Measurements from ENCODE around the gene DEPDC4. TPM values are rescaled to one million over a fixed set of nuclear protein-coding genes. Genes with fewer than 3 reads are reported as not detected.
"Not testable (repeated sequence)": the region's sequence is repeated elsewhere in the genome, so short reads cannot be mapped to it uniquely, and the experiment has no call there.

DEPDC4 gene
- total and polyA plus RNA-seq, 4 experiments from 2014 or later: 0.38 to 1.4 (median 0.95) TPM; not detected in 1

DNA sequence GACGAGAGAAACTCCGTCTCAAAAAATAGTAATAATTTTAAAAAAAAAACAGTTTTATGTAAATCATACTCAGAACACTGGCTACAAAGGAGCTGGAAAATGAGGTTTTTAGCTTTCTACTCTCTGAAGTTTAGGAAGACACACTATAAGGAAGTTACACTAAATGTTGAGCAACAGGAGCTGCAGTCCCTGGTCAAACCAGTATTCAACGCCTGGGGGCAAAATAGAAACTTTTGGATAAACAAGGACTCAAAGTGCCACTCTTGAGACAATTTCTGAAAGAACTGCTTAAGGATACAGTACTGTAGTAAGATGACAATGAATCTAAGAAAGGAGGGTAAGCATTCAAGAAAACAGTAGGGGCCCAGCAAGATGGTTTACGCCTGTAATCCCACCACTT is 37.0 kb downstream of the DEPDC4 start:
- H3K9me3 Mint-ChIP-seq: peaks cover 0 to 1% (median 0%) of the 10 kb centered on the region in 8 donors
- no peak overlapping the region for H3K4me3 Mint-ChIP-seq
- DNase-seq: no peak
- intact Hi-C loops (cut with micrococcal nuclease): no loop called here
- ChIA-PET CTCF (ENCODE audit: partially characterized antibody) (interaction anchor here (0.7 to 1.9 kb wide), 5 partner anchors 19 to 513 kb away, joined by 3 to 6 read pairs (median 3); no protein-coding TSS in a partner anchor), POLR2A (ENCODE audit: partially characterized antibody) (interaction anchor here (0.7 kb wide), 1 partner anchor 147 kb away, joined by 3 read pairs; no protein-coding TSS in a partner anchor)
- no peak overlapping the region for H3K27ac ChIP-seq (ENCODE audit: low read depth, low read length)
- peak overlapping the region in 2 of 7 donors; percentile 4 to 44 for H3K27ac Mint-ChIP-seq
- H3K4me3 ChIP-seq (ENCODE audit: low read length in 2 of 2): no peak overlapping the region
- no peaks in the 10 kb centered on the region for H3K4me1 Mint-ChIP-seq
- no peaks in the 10 kb centered on the region for H3K27me3 ChIP-seq (ENCODE audit: insufficient read depth, low read length)
- no peaks in the 10 kb centered on the region for H3K4me1 ChIP-seq (ENCODE audit: insufficient read depth, low read length)
- peaks cover 5 to 13% of the 10 kb centered on the region in 2 donors for H3K36me3 Mint-ChIP-seq
- peaks cover 10% of the 10 kb centered on the region for H3K36me3 ChIP-seq (ENCODE audit: insufficient read depth, low read length)
- no peaks in the 10 kb centered on the region for H3K9me3 ChIP-seq (ENCODE audit: control insufficient read depth in 1 of 2, low read length in 2 of 2)
- H3K27me3 Mint-ChIP-seq: no peaks in the 10 kb centered on the region

DNA sequence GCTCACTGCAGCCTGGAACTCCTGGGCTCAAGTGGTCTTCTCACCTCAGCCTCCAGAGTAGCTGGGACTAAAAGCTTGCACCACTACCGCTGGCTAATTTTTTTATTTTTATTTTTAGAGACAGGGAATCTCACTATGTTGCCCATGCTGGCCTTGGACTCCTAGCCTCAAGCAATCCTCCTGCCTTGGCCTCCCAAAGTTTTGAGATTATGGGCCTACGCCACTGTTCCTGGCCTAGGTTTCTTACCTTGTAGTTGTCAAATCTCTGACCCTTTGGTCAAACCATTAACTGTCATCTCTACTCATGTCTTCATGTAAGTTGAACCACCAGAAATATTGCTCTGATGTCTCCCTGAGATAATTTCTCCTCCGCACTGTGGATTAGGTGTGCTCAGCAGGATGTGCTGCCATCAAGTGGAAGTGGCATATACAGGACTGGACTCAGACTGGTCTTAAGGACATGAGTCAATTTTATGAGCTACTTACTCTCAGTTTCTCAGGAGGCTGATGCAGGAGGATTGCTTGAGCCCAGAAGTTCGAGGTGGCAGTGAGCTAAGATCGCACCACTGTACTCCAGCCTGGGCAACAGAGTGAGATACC is 37.7 kb downstream of the DEPDC4 start:
- no peak for DNase-seq
- Mint-ChIP-seq H3K9me3 (peaks cover 0 to 1% (median 0%) of the 10 kb centered on the region in 8 donors), H3K4me3 (no peak overlapping the region), H3K36me3 (peaks cover 8 to 19% of the 10 kb centered on the region in 2 donors), H3K27ac (peak overlapping the region in 2 of 7 donors; percentile 29 to 48), H3K27me3 (no peaks in the 10 kb centered on the region), H3K4me1 (no peaks in the 10 kb centered on the region)
- Histone ChIP-seq H3K27ac (ENCODE audit: low read depth, low read length) (no peak overlapping the region), H3K27me3 (ENCODE audit: insufficient read depth, low read length) (no peaks in the 10 kb centered on the region), H3K4me3 (ENCODE audit: low read length in 2 of 2) (no peak overlapping the region), H3K4me1 (ENCODE audit: insufficient read depth, low read length) (no peaks in the 10 kb centered on the region), H3K36me3 (ENCODE audit: insufficient read depth, low read length) (peaks cover 13% of the 10 kb centered on the region), H3K9me3 (ENCODE audit: control insufficient read depth in 1 of 2, low read length in 2 of 2) (no peaks in the 10 kb centered on the region)
- intact Hi-C loops (cut with micrococcal nuclease): no loop called here
- ChIA-PET CTCF (ENCODE audit: partially characterized antibody) (interaction anchor here (0.7 to 1.9 kb wide), 8 partner anchors 18 to 1533 kb away, joined by 3 to 6 read pairs (median 4); no protein-coding TSS in a partner anchor), POLR2A (ENCODE audit: partially characterized antibody) (no interaction called here)

DNA sequence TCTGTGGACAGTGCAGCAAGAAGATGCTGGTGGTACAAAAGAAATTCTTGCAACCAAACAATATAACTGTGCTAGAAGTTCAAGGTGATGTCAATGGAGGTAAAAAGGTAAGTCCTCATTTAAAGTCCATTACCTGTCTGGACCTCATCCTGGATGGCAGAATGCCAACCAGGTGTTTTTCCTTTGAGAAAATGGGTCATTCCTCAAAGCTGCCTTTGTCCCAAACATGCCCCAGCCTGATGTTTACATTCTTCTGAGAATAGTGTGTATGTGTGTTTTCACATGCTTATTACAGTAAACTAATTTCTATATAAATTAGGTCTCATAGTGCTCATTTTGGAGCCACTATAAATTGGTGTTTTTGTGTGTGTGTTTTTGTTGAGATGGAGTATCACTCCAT is 41.4 kb downstream of the DEPDC4 start:
- Histone ChIP-seq H3K4me1 (ENCODE audit: insufficient read depth, low read length) (no peaks in the 10 kb centered on the region), H3K9me3 (ENCODE audit: control insufficient read depth in 1 of 2, low read length in 2 of 2) (no peaks in the 10 kb centered on the region), H3K27me3 (ENCODE audit: insufficient read depth, low read length) (no peaks in the 10 kb centered on the region), H3K4me3 (ENCODE audit: low read length in 2 of 2) (no peak overlapping the region), H3K27ac (ENCODE audit: low read depth, low read length) (no peak overlapping the region), H3K36me3 (ENCODE audit: insufficient read depth, low read length) (peaks cover 30% of the 10 kb centered on the region)
- peaks cover 0 to 1% (median 0%) of the 10 kb centered on the region in 8 donors for H3K9me3 Mint-ChIP-seq
- H3K36me3 Mint-ChIP-seq: peaks cover 16 to 43% of the 10 kb centered on the region in 2 donors
- H3K4me1 Mint-ChIP-seq: no peaks in the 10 kb centered on the region
- intact Hi-C loops (cut with micrococcal nuclease): no loop called here
- H3K27me3 Mint-ChIP-seq: no peaks in the 10 kb centered on the region
- no peak overlapping the region for H3K27ac Mint-ChIP-seq
- ChIA-PET POLR2A (ENCODE audit: partially characterized antibody) (no interaction called here), CTCF (ENCODE audit: partially characterized antibody) (no interaction called here)
- no peak for DNase-seq
- no peak overlapping the region for H3K4me3 Mint-ChIP-seq

DNA sequence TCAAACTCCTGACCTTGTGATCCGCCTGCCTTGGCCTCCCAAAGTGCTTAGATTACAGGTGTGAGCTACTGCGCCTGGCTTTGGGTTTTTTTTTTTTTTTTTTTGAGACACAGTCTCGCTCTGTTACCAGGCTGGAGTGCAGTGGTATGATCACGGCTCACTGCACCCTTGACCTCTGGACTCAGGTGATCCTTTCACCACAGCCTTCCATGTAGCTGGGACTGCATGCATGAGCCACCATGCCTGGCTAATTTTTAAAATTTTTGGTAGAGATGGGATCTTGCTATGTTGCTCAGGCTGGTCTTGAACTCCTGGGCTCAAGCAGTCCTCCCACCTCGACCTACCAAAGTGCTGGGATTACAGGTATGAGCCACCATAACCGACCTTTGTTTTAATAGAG is 44.7 kb downstream of the DEPDC4 start:
- H3K27me3 ChIP-seq (ENCODE audit: insufficient read depth, low read length); H3K27ac Mint-ChIP-seq; H3K9me3 ChIP-seq (ENCODE audit: control insufficient read depth in 1 of 2, low read length in 2 of 2); CTCF ChIA-PET (ENCODE audit: partially characterized antibody); DNase-seq; H3K4me1 ChIP-seq (ENCODE audit: insufficient read depth, low read length); H3K4me3 Mint-ChIP-seq; H3K27me3 Mint-ChIP-seq; H3K27ac ChIP-seq (ENCODE audit: low read depth, low read length); H3K4me3 ChIP-seq (ENCODE audit: low read length in 2 of 2); intact Hi-C loops (cut with micrococcal nuclease); H3K4me1 Mint-ChIP-seq; H3K9me3 Mint-ChIP-seq: not testable (repeated sequence)
- H3K36me3 Mint-ChIP-seq: peaks cover 29 to 64% of the 10 kb centered on the region in 2 donors
- peaks cover 47% of the 10 kb centered on the region for H3K36me3 ChIP-seq (ENCODE audit: insufficient read depth, low read length)
- POLR2A ChIA-PET (ENCODE audit: partially characterized antibody): interaction anchor here (1.7 kb wide), 1 partner anchor 14 kb away, joined by 4 read pairs; no protein-coding TSS in a partner anchor

DNA sequence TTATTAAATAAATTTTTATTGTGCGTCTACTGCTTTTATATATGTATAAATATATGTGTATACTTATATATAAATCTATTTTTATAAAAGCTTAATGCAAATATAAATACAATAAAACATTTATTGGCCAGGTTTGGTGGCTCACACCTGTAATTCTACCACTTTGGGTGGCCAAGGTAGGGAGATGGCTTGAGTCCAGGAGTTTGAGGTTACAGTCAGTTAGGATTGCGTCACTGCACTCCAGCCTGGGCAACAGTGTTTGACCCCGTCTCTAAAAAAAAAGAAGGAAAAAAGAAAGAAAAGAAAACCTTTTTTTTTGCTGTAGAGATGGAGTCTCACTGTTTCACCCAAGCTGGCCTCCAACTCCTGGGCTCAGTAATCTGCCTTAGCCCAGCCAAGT is 45.4 kb downstream of the DEPDC4 start:
- no peak for DNase-seq
- Mint-ChIP-seq H3K36me3 (peaks cover 30 to 69% of the 10 kb centered on the region in 2 donors), H3K27ac (no peak overlapping the region), H3K9me3 (no peaks in the 10 kb centered on the region), H3K27me3 (no peaks in the 10 kb centered on the region), H3K4me1 (no peaks in the 10 kb centered on the region), H3K4me3 (no peak overlapping the region)
- Histone ChIP-seq H3K27me3 (ENCODE audit: insufficient read depth, low read length) (no peaks in the 10 kb centered on the region), H3K36me3 (ENCODE audit: insufficient read depth, low read length) (peaks cover 47% of the 10 kb centered on the region), H3K27ac (ENCODE audit: low read depth, low read length) (no peak overlapping the region), H3K4me1 (ENCODE audit: insufficient read depth, low read length) (no peaks in the 10 kb centered on the region), H3K4me3 (ENCODE audit: low read length in 2 of 2) (no peak overlapping the region), H3K9me3 (ENCODE audit: control insufficient read depth in 1 of 2, low read length in 2 of 2) (no peaks in the 10 kb centered on the region)
- intact Hi-C loops (cut with micrococcal nuclease): no loop called here
- ChIA-PET CTCF (ENCODE audit: partially characterized antibody) (no interaction called here), POLR2A (ENCODE audit: partially characterized antibody) (no interaction called here)

DNA sequence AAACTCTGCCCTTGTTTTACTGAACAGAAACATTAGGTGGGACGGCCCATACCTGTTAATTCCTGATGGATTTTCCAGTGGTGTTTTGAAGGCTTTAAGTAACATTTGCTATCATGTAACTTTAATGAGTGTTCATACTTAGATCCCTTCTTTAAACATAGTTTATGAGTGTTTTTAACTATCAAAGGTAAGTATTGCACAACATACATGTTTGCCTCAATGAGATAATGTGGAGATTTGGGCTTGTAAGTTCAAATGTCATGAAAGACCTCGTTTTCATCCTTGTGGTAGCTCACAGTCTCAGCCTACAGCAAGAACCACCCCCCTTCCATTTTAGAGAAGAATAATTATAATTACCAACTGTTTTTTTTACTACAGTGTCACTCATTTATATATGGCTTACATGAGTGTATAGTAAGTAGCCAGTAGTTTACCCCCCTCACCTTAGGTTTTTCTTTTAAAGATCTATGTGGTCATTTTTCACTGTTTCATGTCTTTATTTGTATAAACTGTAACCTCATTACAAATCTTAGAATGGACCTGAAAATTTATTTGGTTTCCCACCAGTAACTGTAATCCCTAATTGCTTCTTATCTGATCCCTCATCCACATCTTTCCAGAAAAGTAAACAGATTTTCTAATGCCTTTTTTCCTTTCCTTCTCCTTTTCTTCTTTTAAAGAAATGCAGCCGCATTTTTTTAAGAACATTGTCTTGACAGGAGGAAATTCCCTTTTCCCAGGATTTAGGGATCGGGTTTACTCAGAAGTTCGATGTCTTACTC is 47.4 kb downstream of the DEPDC4 start:
- no peaks in the 10 kb centered on the region for H3K9me3 ChIP-seq (ENCODE audit: control insufficient read depth in 1 of 2, low read length in 2 of 2)
- peak overlapping the region in 3 of 7 donors; percentile 6 to 53 (median 32) for H3K27ac Mint-ChIP-seq
- peaks cover 38% of the 10 kb centered on the region for H3K36me3 ChIP-seq (ENCODE audit: insufficient read depth, low read length)
- no peak overlapping the region for H3K4me3 Mint-ChIP-seq
- ChIA-PET CTCF (ENCODE audit: partially characterized antibody) (interaction anchor here (0.6 to 1.0 kb wide), 2 partner anchors 65 to 1822 kb away, joined by 3 to 4 read pairs; no protein-coding TSS in a partner anchor), POLR2A (ENCODE audit: partially characterized antibody) (no interaction called here)
- H3K27me3 Mint-ChIP-seq: no peaks in the 10 kb centered on the region
- intact Hi-C loops (cut with micrococcal nuclease): no loop called here
- H3K4me3 ChIP-seq (ENCODE audit: low read length in 2 of 2): no peak overlapping the region
- peaks cover 34 to 69% of the 10 kb centered on the region in 2 donors for H3K36me3 Mint-ChIP-seq
- no peaks in the 10 kb centered on the region for H3K27me3 ChIP-seq (ENCODE audit: insufficient read depth, low read length)
- peaks cover 0 to 3% (median under 1%) of the 10 kb centered on the region in 4 donors for H3K4me1 Mint-ChIP-seq
- no peak for DNase-seq
- no peaks in the 10 kb centered on the region for H3K9me3 Mint-ChIP-seq
- no peak overlapping the region for H3K27ac ChIP-seq (ENCODE audit: low read depth, low read length)
- no peaks in the 10 kb centered on the region for H3K4me1 ChIP-seq (ENCODE audit: insufficient read depth, low read length)

DNA sequence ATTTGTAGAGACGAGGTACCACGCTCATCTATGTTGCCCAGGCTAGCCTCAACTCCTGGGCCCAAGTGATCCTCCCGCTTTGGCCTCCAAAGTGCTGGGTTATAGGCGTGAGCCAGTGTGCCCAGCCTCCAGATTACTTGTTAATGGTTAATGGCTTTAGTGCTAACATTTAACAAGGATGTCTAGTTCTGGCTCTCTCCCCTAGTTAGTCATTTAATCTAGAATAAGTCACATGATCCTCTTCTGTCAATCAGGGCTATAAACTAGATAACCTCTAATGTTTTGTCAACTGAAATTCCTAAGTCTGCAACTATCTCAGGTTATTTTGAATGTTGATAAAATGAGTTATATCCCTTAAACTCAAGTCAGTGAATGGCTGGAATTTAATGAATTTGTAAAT is 50.5 kb downstream of the DEPDC4 start:
- Histone ChIP-seq H3K27me3 (ENCODE audit: insufficient read depth, low read length) (no peaks in the 10 kb centered on the region), H3K9me3 (ENCODE audit: control insufficient read depth in 1 of 2, low read length in 2 of 2) (no peaks in the 10 kb centered on the region), H3K4me1 (ENCODE audit: insufficient read depth, low read length) (no peaks in the 10 kb centered on the region), H3K4me3 (ENCODE audit: low read length in 2 of 2) (no peak overlapping the region), H3K36me3 (ENCODE audit: insufficient read depth, low read length) (peaks cover 24% of the 10 kb centered on the region), H3K27ac (ENCODE audit: low read depth, low read length) (no peak overlapping the region)
- no peaks in the 10 kb centered on the region for H3K27me3 Mint-ChIP-seq
- intact Hi-C loops (cut with micrococcal nuclease): no loop called here
- H3K4me1 Mint-ChIP-seq: peaks cover 0 to 3% (median under 1%) of the 10 kb centered on the region in 4 donors
- POLR2A ChIA-PET (ENCODE audit: partially characterized antibody): no interaction called here
- no peak overlapping the region for H3K4me3 Mint-ChIP-seq
- no peaks in the 10 kb centered on the region for H3K9me3 Mint-ChIP-seq
- CTCF ChIA-PET (ENCODE audit: partially characterized antibody): no interaction called here
- DNase-seq: no peak
- H3K27ac Mint-ChIP-seq: no peak overlapping the region
- peaks cover 36 to 64% of the 10 kb centered on the region in 2 donors for H3K36me3 Mint-ChIP-seq
